GM18867 (cell line): ENCODE data around the gene CAMSAP1.
A peak's percentile ranks its signal among the peaks of the same experiment; 100 is the strongest.
"Not testable (repeated sequence)": the region's sequence is repeated elsewhere in the genome, so short reads cannot be mapped to it uniquely, and the experiment has no call there.

ENCODE experiments used
- ATAC-seq: cut with Tn5 transposase; IDR thresholded peaks from one replicate; pipeline ENCODE4 v1.9.1; 2021; ENCODE audit warnings: mild to moderate bottlenecking, moderate library complexity; ENCODE audit not compliant: unreplicated experiment

Gene CAMSAP1, protein sequence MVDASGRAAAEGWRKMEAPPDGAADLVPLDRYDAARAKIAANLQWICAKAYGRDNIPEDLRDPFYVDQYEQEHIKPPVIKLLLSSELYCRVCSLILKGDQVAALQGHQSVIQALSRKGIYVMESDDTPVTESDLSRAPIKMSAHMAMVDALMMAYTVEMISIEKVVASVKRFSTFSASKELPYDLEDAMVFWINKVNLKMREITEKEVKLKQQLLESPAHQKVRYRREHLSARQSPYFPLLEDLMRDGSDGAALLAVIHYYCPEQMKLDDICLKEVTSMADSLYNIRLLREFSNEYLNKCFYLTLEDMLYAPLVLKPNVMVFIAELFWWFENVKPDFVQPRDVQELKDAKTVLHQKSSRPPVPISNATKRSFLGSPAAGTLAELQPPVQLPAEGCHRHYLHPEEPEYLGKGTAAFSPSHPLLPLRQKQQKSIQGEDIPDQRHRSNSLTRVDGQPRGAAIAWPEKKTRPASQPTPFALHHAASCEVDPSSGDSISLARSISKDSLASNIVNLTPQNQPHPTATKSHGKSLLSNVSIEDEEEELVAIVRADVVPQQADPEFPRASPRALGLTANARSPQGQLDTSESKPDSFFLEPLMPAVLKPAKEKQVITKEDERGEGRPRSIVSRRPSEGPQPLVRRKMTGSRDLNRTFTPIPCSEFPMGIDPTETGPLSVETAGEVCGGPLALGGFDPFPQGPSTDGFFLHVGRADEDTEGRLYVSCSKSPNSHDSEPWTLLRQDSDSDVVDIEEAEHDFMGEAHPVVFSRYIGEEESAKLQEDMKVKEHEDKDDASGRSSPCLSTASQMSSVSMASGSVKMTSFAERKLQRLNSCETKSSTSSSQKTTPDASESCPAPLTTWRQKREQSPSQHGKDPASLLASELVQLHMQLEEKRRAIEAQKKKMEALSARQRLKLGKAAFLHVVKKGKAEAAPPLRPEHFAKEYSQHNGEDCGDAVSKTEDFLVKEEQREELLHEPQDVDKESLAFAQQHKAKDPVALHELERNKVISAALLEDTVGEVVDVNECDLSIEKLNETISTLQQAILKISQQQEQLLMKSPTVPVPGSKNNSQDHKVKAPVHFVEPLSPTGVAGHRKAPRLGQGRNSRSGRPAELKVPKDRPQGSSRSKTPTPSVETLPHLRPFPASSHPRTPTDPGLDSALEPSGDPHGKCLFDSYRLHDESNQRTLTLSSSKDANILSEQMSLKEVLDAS (N-terminal part only)

DNA sequence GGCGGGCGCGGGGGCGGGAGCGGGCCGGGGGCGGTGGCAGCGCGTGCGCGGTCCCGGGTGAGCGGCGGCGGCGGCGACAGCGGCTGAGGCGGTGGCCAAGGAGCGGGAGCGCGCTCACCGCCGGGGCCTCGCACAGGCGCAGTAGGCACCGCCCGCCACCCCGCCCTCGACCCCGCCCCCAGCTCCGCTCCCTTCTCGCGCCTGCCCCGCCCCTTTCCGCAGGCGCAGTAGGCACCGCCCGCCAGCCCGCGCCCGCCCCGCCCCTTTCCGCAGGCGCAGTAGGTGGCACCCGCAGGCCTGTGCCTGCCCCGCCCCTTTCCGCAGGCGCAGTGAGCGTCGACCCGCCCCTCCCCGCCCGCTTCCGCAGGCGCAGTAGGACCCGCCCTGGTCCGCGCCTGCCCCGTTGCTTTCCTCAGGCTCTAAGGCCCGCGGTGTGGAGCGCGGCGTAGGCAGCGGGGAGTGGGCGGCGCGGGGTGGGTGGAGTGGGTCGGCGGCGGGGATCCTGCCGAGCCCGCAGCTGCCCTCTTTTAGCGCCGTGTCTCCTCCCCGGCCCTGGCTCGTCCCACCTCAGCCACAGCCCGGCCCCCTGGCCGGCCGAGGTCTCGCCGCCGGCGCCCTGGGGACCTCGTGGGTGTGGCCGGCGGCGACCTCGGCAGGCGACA, at the start of gene CAMSAP1:
Gene CAMSAP1 (minus strand): TSS at position 116 of the 662 bp plus-strand sequence. CDS start 387 bp downstream, outside the sequence.
- ATAC-seq, result peak; percentile 76

DNA sequence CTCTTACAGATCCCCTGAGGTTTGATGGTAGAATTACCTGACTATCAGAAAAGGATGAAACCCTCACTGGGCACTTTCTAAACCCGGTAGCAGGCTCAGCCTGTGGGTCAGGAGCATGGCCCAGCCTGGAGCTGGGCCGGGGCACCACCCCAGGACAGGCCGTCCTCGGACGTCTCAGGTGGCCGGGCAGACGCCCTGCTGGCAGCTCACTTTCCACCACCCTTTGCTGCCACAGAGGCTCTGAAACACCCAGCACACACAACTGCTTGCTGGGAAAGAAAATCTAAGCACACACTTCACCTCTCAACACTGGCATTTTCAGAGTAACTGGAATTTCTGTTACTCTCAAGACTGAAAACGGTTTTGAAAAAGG, 49.4 kb upstream of the CAMSAP1 start:
- no peak for ATAC-seq

DNA sequence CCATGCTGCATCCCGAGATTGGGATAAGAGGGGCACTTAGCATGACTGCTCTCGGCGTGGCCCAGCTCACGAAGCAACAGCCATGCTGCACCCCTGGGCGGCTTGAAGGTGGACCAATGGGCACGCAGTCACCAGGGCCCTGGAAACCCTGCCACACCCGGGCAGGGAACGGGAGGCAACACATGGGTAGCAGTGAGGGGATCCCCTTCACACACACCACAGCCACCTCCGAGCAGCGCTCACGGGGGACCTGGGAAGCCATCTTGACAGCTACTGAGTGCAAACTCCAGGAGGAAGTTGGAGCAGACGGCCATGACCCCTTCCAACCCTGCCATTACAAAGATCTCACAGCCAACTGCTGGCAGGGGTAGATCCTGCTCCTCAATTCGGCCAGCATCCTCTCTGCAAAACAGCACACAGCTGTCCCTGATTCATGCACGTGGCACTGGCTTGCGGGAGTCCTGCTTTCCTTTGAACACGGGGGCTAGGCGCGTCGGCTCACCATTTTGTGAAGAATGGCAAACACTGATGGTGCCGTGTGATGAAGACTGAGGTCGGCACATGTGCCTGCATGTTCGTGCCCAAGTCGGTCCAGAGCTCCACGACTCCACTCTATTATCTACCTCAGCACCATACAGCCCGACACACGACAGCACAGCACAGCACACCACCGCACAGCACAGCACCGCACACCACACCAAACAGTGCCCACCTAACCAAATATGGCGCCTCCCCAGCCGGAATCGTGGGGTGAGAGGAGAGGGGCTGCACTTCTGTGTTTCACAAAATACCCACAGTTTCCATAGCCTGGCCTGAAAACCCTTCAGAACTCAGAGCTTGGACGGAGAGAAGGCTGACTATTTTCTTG, 48.8 kb upstream of the CAMSAP1 start:
- ATAC-seq, result no peak

DNA sequence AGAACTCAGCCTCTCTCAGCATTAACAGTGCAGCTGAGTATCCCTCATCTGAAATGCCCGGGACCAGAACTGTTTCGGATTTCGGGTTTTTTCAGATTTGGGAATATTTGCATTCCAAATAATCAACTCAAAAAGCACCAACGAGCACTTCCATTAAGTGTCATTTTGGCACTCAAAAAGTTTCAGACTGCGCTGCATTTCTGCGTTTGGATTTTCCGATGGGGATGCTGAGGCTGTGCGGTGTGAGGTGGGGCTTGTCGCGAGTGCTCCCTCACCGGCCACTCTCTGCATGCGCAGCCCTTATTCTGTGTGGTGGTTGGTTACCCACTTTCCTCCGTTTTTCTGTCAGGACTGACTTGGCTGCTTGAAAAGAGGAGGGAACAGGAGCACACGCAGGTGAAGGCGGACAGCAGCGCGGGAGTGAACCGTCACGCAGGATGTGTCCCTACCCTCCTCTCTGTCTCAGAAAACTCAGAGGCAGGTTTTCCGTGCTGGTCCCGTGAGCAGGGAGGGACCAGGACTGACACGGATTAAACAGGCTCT, 45.4 kb upstream of the CAMSAP1 start:
- no peak for ATAC-seq

DNA sequence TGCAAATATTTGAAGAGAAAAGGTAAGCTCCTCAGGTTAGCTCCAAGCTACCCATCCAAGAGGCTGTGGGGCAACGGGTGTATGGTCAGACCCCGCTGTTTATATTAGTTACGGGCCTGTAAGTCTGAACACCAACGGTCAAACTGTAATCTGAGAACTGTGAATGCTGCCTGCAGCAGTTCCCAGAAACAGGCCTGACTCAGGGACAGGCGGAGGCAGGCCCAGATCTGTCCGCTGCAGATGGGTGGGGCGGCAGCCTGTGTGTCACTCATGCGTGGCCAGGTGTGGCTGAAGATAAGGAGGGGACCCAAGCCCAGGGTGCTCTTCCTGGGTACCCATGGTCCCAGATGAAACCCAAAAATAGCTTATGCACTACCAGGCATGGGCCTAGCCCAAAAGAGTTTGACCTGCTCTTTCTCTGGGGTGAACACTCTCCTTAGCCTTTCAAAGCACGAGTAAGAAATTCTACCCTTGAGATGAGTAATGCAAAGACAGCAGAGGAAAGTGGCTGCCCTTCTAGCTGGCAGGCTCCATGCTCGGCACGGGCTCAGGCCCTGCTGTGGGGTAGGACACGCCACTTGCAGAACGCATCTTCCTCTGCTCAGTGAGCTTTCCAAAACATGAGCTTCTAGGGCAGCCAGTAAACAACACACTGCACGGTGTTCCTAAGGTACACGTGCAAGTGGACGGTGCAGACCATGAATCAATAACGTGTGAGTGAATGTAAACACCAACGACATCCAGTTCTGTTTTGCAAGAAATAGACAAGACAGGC, 44.7 kb upstream of the CAMSAP1 start:
- no peak for ATAC-seq

DNA sequence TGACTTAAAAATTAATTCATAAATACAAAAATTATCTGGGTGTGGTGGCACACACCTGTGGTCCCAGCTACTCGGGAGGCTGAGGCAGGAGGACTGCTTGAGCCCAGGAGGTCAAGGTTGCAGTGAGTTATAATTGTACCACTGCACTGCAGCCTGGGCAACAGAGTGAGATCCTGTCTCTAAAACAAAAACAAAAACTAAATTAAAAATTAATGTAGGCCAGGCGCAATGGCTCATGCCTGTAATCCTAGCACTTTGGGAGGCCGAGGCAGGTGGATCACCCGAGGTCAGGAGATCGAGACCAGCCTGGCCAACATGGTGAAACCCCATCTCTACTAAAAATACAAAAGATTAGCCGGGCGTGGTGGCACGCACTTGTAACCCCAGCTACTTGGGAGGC, 44.0 kb upstream of the CAMSAP1 start:
- ATAC-seq, result not testable (repeated sequence)

DNA sequence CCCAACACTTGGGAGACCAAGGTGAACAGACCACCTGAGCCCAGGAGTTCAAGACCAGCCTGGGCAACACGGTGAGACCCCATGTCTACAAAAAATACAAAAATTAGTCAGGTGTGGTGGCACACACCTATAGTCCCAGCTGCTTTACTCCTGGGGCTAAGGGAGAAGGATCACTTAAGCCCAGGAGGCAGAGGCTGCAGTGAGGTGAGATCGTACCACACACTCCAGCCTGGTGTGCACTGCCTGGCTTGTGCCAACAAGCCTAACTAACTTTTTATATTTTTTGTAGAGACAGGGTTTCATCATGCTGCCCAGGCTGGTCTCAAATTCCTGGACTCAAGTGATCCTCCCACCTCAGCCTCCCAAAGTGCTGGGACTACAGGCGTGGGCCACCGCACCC, 43.5 kb upstream of the CAMSAP1 start:
- not testable (repeated sequence) for ATAC-seq

DNA sequence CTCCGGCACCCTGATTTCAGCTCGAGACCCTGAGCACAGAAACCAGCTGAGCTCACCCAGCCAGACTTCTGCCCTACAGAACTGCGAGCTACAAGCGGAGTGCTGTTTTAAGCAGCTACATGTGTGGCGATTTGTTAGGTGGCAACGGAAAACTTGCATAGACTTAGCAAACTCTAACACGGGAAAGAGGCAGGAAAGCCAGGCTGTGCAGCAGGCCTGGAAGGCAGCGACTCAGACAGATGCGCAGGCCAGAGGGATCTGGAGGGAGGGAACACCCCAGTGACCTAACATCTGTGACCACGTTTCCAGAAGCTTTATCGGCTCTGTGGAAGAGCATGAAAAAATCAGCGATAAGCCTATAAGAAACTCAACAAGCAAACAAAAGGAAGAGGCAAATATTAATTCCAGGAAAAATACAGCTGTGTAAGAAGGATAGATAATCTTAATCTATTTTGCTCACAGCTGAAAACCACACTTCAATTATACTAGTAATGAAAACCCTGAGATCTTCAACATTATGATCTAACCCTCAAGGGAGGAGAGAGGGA, 42.9 kb upstream of the CAMSAP1 start:
- no peak for ATAC-seq

DNA sequence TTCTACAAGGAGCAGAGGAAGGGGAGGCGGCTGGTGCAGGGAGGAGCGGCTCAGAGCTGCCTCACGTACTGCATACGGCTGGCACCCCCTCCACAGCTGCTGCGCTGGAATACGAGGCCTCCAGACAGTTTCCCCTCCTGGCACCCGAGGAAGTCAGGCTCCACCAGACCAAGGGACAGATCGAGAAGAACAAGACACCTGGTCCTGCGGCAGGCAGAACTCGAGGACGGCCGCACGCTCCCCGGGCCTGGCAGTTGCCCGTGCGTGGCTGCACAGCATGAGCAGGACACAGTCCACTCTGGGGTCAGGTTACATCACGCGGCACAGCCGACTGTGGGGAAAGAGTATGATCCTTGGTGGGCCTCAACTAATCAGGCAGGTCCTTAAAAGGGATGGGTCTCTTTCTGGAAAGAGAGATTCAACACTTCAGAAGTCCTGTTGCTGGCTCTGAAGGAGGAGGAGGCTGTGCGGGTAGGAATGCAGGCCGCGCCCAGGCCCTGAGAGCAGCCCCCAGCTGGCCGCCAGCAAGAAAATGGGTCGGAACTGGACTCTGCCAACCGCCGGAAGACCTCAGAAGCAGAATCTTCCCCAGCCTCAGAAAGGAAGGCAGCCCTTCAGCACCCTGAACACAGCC, 42.3 kb upstream of the CAMSAP1 start:
- no peak for ATAC-seq

DNA sequence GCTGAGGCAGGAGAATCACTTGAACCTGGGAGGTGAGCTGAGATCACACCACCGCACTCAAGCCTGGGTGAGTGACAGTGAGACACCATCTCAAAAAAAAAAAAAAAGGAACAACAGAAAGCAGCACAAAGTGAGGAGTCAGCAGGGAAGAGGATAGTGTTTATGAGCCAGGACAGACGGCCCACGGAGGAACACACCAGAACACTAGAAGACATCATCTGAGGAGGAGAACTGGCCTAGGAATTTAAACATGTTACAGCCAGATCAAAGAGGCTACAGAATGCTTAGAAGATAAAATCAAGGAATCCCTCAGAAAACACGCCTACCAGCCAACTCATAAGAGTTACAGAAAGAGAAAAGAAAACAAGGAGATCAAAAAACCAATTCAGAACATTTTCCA, 41.6 kb upstream of the CAMSAP1 start:
- ATAC-seq, result no peak

DNA sequence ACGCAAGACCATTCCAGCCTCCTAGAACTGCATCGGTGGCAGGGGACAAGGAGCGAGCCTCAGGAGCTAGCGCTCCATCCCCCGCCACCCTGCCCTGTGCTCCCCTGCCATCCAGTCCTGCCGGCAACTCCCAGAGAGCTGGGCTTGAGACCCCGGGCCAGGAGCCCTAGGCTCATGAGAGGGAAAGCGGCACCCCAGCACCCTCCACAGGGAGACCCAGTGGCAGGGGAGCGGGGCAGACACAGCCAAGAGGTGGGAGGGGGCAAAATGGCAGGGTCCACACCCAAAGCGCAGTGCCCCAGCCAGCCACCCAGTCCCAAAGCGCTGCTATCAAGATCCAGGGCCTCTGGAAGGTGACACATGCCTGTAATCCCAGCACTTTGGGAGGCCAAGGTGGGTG, 41.1 kb upstream of the CAMSAP1 start:
- ATAC-seq, result no peak

DNA sequence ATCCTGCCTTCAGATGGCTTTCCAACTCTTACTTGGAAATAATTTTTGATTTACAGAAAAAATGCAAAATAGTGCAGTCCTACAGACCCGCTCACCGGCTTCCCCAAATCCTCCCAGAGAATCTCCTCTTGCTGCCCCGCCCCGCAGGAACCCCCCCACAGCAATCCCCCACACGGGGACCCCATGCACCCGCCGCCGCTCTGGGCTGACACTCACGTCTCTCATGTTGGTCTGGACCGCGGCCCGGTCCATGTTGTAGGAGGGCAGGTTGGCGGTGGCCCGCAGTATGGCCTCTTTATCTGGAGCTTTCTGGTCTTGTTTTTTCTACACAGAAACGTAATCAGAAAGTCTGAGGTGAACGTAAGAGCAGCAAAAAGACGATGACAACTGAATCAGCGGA, 40.2 kb upstream of the CAMSAP1 start:
- ATAC-seq, result no peak

DNA sequence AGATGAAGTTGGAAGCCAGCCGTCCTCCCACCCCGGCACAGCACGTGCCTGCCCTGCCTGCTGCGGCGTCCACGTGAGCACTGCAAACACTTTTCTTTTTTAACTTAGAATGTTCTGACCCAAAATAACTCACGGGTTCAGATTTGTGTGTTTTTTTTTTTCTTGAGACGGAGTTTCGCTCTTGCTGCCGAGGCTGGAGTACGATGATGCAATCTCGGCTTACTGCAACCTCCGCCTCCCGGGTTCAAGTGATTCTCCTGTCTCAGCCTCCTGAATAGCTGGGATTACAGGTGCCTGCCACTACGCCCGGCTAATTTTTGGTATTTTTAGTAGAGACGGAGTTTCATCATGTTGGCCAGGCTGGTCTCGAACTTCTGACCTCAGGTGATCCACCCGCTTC, 39.8 kb upstream of the CAMSAP1 start:
- not testable (repeated sequence) for ATAC-seq

DNA sequence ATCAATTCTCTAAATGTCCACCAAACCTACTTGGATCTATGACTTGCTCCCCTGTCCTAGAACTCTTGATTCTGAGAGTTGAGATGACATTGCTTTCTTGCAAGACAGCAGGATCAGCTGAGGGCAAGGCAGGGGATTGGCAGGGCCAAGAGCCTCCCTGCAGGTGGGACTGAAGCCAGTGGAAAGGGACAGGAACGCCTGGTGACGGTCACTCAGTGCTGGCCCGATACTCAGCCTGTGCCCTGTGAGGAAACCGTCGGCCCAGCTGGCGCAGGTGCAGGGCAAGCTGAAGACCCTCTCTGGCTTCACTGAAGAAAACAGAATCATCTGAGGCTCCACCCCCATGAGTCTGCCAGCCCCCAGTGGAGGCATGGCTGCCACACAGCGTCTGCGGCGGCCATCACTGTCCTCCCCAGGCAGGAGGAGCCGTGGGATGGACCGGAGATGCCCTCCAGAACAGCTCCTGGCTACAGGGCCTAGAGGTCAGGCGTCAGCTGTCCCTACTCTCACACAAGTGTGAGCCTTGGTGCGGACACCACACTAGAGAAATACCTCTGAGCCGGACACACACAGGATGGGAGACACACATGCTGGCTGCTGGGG, 39.1 kb upstream of the CAMSAP1 start:
- no peak for ATAC-seq

DNA sequence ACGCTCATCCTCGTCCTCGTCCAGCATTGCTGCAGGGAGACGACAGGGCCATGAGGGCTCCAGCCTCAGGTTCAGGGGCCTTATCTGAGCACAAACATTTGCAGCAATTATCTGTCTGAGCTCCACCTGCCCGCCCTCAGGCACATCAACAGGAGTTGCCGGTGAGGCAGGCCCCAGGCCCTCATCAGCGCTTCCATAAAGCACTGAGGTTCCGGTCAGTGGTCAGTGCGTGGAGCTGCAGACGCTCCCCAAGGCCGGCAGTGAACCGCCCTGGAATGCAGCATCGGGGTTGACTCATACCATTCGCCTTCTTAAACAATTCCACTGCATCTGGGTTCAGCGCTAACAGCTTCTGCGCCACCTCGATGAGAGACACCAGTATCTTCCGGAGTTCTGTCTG, 38.6 kb upstream of the CAMSAP1 start:
- ATAC-seq, result no peak

DNA sequence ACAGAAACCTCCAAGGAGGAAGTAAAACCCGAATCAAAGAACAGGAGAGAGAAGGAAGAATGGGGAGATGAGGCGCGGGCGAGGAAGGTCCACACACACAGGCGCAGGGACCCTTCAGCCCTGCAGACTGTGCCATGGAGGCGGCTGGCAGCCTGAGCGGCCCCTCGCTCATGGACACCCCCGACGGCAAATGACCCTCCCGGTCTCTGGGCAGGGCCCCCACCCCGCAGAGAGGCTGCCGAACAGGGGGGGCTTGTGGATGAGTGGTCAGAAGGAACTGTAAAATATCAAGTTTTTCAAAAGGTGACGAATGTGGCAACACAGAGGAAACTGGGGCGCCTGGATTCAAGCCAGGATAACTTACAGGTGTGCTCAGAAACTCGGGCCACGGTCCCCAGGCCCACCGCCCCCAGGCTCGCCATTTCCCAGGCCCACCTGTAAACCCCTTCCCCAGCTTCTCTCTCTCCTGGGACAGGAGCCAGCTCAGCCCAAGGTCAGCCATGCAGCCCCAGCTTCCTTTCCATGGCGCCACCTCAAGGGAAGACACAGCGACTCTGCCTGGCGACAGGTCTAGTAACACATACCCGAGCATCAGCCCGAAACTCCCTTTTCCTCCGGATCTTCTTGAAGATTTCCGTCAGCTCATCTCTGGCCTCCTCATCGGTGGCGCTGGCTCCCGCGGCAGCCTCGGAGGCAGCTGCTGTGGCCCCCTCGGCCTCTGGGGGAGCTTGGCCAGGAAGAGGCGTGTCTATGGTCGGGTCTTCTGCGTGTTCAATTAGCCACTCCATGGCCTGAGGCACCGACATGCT, 37.3 kb upstream of the CAMSAP1 start:
- ATAC-seq, result no peak

DNA sequence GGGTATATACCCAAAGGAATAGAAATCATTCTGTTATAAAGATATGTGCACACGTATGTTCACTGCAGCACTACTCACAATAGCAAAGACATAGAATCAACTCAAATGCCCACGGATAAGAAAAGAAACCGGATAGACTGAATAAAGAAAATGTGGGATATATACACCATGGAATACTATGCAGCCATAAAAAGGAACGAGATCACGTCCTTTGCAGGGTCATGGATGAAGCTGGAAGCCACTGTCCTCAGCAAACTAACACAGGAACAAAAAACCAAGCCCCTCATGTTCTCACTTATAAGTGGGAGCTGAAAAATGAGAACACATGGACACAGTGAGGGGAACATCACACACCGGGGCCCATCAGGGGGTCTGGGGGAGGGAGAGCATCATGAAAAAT, 36.3 kb upstream of the CAMSAP1 start:
- not testable (repeated sequence) for ATAC-seq
